DMS53 treated with DMSO at 0.1 percent for 48 hours (cell line): Measurements from ENCODE around the gene TBL1XR1.

ENCODE experiments used
- DNase-seq: peaks from one replicate; lab custom pipeline; 2025; ENCODE audit not compliant: unreplicated experiment; lab: John Stamatoyannopoulos, UW

The TBL1XR1 gene

DNA sequence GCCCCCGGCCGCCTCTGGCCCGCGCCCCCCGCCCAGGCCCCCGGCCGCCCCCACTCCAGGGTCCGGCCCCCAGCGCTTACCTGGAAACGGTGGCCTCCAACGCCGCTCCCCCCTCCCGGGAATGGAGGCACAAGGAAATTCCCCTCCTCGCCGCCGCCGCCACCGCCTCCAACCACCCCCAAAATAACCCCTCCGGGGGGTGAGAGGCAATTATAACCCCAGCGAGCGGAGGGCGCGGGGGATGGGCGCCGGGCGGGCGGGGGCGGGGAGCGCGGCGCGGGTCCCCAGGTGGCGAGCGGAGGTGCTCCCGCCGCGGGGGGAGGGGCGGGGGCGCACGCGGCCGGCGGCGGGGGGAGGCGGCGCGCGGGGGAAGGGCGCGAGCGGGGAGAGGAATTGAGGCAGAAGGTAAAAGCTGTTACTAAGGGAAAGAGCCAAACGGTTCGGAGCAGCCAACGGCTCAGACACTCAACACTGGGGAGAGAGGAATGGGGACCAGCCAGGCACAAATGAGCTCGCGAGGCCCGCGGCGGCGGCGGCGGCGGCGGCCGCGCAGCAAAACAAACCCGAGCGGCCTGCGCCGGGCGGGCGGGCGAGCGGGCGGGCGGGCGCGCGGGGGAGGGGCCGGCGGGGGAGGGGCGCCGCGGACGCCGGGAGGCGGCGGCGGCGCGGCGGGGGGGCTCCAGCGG lies at the start of gene TBL1XR1:
TSS of gene TBL1XR1 (minus strand) at position 442 of the 686 bp plus-strand sequence. CDS start 132,505 bp downstream, outside the sequence.
- peak; percentile 57 for DNase-seq

GRCh38 chr3:177245250-177245649 lies 48.0 kb upstream of the TBL1XR1 start:
- DNase-seq: peak; percentile 11

GRCh38 chr3:177244606-177245005 lies 47.3 kb upstream of the TBL1XR1 start:
- DNase-seq: no peak

DNA sequence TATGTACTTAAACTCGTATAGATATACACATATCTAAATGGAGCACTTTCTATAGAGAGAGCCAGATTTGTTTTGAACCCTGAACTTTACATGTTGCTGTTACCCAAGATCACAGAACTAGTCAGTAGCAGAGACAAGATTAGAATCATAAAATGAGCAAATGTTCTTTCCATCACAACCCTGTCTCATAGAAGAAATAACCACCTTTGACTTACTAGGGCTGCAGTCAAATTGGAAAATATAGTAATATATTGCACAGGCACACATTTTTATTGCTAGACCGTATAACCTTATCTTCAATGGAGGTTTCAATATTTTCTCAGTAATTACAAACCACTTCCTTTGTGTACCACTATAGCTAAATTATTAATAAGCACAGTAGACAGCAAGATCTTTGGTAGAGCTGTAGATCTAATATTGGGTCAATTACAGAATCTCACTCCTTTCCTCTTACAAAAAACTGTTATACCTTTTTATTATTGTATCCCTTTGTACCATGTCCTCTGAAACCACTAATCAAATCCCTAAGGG lies 41.5 kb upstream of the TBL1XR1 start:
- no peak for DNase-seq

GRCh38 chr3:177237206-177237605 lies 39.9 kb upstream of the TBL1XR1 start:
- DNase-seq: no peak

GRCh38 chr3:177236704-177237103 lies 39.4 kb upstream of the TBL1XR1 start:
- no peak for DNase-seq

GRCh38 chr3:177234121-177234520 lies 36.8 kb upstream of the TBL1XR1 start:
- DNase-seq: peak; percentile 5

DNA sequence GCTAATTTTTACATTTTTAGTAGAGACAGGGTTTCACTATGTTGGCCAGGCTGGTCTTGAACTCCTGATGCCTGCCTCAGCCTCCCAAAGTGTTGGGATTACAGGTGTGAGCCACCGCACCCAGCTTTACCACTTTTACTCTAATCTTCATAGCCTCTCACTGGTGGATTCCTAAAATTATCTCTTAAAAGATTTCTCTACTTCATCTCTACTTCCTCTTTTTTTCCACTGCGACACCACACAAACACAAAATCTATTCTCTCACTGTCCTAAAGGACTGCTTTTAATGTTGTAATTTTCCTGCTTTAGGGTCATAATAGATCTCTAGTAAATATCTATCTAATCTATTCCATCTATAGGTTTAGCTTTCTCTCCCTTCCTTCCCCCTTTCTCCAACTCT lies 34.0 kb upstream of the TBL1XR1 start:
- DNase-seq: no peak

- no peak for DNase-seq
Observed at GRCh38 chr3:177230641-177231040, 33.4 kb upstream of the TBL1XR1 start.

GRCh38 chr3:177229791-177230190 lies 32.5 kb upstream of the TBL1XR1 start:
- no peak for DNase-seq

DNA sequence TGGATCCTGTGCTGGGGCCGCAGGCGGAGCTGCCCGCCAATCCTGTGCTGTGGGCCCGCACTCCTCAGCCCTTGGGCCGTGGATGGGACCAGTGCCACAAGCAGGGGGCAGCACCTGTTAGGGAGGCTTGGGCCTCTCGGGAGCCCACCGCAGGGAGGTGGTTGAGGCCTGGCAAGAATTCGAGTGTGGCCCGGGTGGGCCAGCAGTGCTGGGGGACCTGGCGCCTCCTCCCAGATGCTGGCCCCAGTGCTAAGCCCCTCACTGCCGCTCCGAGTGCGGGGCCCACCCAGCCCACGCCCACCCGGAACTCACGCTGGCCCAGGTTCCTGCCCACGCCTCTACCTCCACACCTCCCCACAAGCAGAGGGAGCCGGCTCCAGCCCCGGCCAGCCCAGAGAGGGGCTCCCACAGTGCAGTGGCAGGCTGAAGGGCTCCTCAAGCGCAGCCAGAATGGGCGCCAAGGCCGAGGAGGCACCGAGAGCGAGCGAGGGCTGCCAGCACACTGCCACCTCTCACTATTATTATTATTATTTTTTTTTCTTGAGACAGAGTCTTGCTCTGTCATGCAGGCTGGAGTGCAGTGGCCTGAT lies 31.4 kb upstream of the TBL1XR1 start:
- DNase-seq: no peak

DNA sequence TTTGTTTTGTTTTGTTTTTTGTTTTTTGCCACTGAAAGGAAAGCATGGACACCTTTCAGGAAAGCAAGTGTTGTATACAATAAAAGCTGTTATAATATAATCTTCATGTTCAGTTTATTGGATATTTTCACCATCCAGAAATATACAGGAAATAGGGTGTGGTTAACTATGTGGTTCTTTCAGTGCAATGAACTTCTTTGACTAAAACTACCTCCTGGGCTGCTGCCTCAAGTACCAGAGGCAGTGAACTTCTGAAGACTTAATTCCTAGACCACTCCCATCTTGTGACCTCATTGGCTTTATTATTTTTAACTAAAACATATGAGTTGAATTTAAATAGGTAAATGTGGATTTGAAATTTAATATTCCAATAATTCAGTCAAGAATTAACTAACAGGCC lies 27.1 kb upstream of the TBL1XR1 start:
- no peak for DNase-seq

GRCh38 chr3:177221744-177222143 lies 24.5 kb upstream of the TBL1XR1 start:
- DNase-seq: no peak

GRCh38 chr3:177220136-177220974 lies 23.1 kb upstream of the TBL1XR1 start:
- DNase-seq: no peak

GRCh38 chr3:177213801-177214535 lies 16.7 kb upstream of the TBL1XR1 start:
- DNase-seq: no peak

DNA sequence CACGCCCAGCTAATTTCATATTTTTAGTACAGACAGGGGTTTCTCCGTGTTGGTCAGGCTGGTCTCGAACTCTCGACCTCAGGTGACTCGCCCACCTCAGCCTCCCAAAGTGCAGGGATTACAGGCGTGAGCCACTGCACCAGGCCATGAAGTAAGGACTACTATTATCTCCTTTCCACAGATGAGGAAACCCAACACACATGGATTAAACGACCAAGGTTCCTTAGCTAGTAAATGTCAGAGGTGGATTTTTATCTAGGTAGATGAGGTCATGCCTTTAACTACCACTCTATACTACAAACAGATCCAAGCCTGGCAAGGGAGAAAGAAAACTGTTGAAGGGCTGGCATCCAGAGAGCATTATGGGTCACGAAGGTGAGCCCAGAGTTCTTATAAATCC lies 15.5 kb upstream of the TBL1XR1 start:
- no peak for DNase-seq

DNA sequence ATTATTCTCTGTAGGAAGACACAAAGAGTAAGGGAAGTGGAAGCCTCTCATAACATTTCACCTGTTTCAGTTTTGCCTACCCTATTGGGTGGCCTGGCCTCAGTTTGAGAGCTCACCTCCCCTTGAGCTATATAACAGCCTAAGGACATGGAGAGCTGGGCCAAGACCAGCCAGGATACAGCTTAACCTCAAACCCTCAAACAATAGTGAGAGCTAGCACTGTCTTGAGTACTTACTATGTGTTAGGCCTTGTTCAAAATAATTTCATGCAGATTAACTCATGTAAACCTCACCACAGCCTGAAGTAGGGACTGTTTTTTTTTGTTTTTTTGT lies 15.0 kb upstream of the TBL1XR1 start:
- no peak for DNase-seq

DNA sequence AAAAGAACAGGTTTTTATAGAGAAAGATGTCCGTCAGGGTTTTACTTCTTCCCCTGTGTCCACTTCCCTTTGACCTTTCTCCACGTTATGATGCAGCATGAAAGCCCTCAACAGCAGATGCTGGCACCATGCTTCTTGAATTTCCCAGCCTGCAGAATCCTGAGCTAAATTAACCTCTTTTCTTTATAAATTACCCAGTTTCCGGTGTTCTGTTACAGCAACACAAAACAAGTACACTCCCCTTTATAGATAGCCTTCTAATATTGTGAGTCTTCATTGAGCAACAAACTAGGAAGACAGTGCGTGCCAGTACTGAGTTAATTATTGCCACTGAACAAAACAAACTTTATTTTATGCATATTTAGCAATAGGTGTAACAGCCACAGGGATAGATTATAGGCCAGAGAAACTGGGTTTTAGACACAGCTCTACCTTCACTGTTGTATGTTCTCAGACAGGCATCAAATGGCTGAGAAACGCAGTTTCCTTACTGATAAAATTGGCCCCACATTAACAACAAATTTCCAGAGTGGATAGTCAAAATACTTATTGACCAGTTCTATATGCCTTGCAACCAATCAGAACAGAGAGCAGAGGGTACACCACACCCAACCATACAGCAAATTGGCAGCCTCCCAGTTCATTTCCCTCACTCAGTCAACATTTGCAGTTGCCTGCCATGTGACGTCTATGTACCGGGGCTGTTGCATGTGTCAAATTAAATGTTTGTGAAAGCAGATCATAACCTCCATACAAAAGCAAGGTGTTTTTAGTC lies 14.4 kb upstream of the TBL1XR1 start:
- peak; percentile 55 for DNase-seq

DNA sequence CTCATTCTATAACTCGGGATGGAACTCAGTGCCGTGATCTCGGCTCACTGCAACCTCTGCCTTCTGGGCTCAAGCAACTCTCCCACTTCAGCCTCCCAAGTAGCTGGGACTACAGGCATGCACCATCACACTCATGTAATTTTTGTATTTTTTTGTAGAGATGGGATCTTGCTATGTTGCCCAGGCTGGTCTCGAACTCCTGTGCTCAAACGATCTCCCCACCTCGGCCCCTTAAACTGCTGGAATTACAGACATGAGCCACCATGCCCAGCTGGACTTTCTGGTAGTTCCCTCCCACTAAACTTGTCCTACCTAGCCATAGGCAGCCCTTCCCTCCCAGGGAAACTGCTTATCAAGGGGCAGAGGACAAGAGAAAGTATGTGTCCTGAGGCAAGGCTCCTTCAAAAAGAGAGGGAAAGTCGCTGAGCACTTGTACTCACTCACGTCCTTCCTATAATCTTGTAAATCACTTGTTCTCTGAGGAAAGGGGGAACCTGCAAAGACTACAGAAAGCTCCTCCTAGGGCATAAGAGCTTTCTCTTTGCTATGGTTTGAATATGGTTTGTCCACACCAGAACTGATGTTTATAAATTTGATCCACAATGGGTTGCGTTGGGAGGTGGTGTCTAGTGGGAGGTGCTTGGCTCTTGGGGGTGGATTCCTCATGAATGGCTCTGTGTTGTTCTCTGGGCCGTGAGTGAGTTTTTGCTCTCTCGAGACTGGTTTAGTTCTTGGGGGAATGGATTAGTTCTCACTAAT lies 13.6 kb upstream of the TBL1XR1 start:
- DNase-seq: no peak

DNA sequence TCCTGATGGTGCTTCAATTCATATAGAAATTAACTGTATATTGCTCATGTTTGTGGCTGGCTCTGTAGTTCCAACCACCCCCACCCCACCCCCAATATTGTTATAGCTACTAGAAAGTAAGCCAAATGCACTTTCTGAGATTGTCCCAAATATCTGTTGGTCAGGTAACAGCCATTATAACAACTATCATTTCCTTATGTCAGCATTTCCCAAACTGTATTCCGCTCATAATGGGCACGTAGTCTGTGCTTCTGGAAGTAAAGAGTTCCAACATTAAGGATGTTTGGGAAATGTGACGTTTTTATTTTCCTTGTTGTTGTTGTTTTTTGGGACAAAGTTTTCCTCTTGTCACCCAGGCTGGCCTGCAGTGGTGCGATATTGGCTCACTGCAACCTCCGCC lies 12.2 kb upstream of the TBL1XR1 start:
- no peak for DNase-seq
